ENCODE results near the gene LRIT3. TPM values are rescaled to one million over a fixed set of nuclear protein-coding genes. Genes with fewer than 3 reads are reported as not detected.
A peak's percentile ranks its signal among the peaks of the same experiment; 100 is the strongest.

Gene LRIT3
- total and polyA plus RNA-seq, 2 experiments from 2014 or later = 0.13 TPM; not detected in 1

- H2AFZ ChIP-seq = no peak overlapping the region
- H3K9me2 ChIP-seq (replicated peaks; ENCODE audit: insufficient read depth) = no peaks in the 10 kb centered on the region
- TF ChIP-seq EZH2phosphoT487 (IDR thresholded peaks at IDR 0.05; ENCODE audit: low read depth, severe bottlenecking, unreplicated experiment) = no peak
- TF ChIP-seq, protein P1, sequence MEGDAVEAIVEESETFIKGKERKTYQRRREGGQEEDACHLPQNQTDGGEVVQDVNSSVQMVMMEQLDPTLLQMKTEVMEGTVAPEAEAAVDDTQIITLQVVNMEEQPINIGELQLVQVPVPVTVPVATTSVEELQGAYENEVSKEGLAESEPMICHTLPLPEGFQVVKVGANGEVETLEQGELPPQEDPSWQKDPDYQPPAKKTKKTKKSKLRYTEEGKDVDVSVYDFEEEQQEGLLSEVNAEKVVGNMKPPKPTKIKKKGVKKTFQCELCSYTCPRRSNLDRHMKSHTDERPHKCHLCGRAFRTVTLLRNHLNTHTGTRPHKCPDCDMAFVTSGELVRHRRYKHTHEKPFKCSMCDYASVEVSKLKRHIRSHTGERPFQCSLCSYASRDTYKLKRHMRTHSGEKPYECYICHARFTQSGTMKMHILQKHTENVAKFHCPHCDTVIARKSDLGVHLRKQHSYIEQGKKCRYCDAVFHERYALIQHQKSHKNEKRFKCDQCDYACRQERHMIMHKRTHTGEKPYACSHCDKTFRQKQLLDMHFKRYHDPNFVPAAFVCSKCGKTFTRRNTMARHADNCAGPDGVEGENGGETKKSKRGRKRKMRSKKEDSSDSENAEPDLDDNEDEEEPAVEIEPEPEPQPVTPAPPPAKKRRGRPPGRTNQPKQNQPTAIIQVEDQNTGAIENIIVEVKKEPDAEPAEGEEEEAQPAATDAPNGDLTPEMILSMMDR (IDR thresholded peaks at IDR 0.05; ENCODE audit: poor library complexity) = no peak
- no peak for TF ChIP-seq EZH2 (IDR thresholded peaks at IDR 0.05; ENCODE audit: borderline replicate concordance)
- peaks cover 10% of the 10 kb centered on the region for H3K79me2 ChIP-seq
- no peak overlapping the region for H3K4me2 ChIP-seq
- H4K20me1 ChIP-seq (ENCODE audit: insufficient read depth, poor library complexity, severe bottlenecking) = no peaks in the 10 kb centered on the region
- WGBS (ENCODE audit: low lambda C conversion rate, missing lambda C conversion rate) = 89% methylated on average over 3 of the region's 3 CpGs
- H3K36me3 ChIP-seq (replicated peaks; ENCODE audit: insufficient read depth, low read depth) = no peaks in the 10 kb centered on the region
- H3K27ac ChIP-seq = no peak overlapping the region
- H3K4me1 ChIP-seq (ENCODE audit: insufficient read depth) = peaks cover 5% of the 10 kb centered on the region
- H3K27me3 ChIP-seq = no peaks in the 10 kb centered on the region
- no peak for DNase-seq (ENCODE audit: low spot score)
- no peaks in the 10 kb centered on the region for H3K9me3 ChIP-seq (ENCODE audit: low read depth)
- no peak overlapping the region for H3K4me3 ChIP-seq
Observed at GRCh38 chr4:109811707-109812106, 36.2 kb upstream of the LRIT3 start.

- Histone ChIP-seq H3K27me3 (no peaks in the 10 kb centered on the region), H3K79me2 (peaks cover 40% of the 10 kb centered on the region), H3K4me2 (peak within 1 kb of the TSS; percentile 80), H3K4me1 (ENCODE audit: insufficient read depth) (peaks cover 11% of the 10 kb centered on the region), H3K27ac (peak within 1 kb of the TSS; percentile 94), H4K20me1 (ENCODE audit: insufficient read depth, poor library complexity, severe bottlenecking) (peaks cover 4% of the 10 kb centered on the region), H3K9me2 (replicated peaks; ENCODE audit: insufficient read depth) (no peaks in the 10 kb centered on the region), H3K9me3 (ENCODE audit: low read depth) (no peaks in the 10 kb centered on the region), H3K4me3 (peak within 1 kb of the TSS; percentile 41), H3K36me3 (replicated peaks; ENCODE audit: insufficient read depth, low read depth) (no peaks in the 10 kb centered on the region), H2AFZ (peak within 1 kb of the TSS; percentile 76)
- DNase-seq (ENCODE audit: low spot score) = peak; percentile 95
- TF ChIP-seq, protein P1 (IDR thresholded peaks at IDR 0.05; ENCODE audit: poor library complexity) = no peak
- TF ChIP-seq EZH2 (IDR thresholded peaks at IDR 0.05; ENCODE audit: borderline replicate concordance) (no peak), EZH2phosphoT487 (IDR thresholded peaks at IDR 0.05; ENCODE audit: low read depth, severe bottlenecking, unreplicated experiment) (no peak)
- WGBS (ENCODE audit: low lambda C conversion rate, missing lambda C conversion rate) = under 1% methylated on average over 52 of the region's 53 CpGs
Observed at GRCh38 chr4:109815151-109816081, 32.5 kb upstream of the LRIT3 start, which contains the start of gene GAR1. TSS of gene GAR1 (plus strand) at chr4:109815762. CDS start at chr4:109816165, 403 bp downstream.

DNA sequence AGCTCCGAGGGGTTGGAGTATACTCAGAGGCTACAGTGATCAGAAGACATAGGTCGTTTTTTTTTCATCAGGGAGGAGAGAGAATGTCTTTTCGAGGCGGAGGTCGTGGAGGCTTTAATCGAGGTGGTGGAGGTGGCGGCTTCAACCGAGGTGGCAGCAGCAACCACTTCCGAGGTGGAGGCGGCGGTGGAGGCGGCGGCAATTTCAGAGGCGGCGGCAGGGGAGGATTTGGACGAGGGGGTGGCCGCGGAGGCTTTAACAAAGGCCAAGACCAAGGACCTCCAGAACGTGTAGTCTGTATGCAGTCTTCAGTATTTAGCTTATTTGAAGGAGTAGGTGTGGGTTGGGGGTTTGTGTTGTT, 31.8 kb upstream of the LRIT3 start:
- Histone ChIP-seq H4K20me1 (ENCODE audit: insufficient read depth, poor library complexity, severe bottlenecking) (peaks cover 4% of the 10 kb centered on the region), H3K4me3 (peak overlapping the region; percentile 41), H2AFZ (peak overlapping the region; percentile 66), H3K4me1 (ENCODE audit: insufficient read depth) (peaks cover 11% of the 10 kb centered on the region), H3K9me3 (ENCODE audit: low read depth) (no peaks in the 10 kb centered on the region), H3K27ac (peak overlapping the region; percentile 94), H3K4me2 (peak overlapping the region; percentile 80), H3K79me2 (peaks cover 40% of the 10 kb centered on the region), H3K36me3 (replicated peaks; ENCODE audit: insufficient read depth, low read depth) (no peaks in the 10 kb centered on the region), H3K9me2 (replicated peaks; ENCODE audit: insufficient read depth) (no peaks in the 10 kb centered on the region), H3K27me3 (no peaks in the 10 kb centered on the region)
- peak; percentile 11 for DNase-seq (ENCODE audit: low spot score)
- TF ChIP-seq EZH2 (IDR thresholded peaks at IDR 0.05; ENCODE audit: borderline replicate concordance) = no peak
- no peak for TF ChIP-seq EZH2phosphoT487 (IDR thresholded peaks at IDR 0.05; ENCODE audit: low read depth, severe bottlenecking, unreplicated experiment)
- TF ChIP-seq, protein P1 (IDR thresholded peaks at IDR 0.05; ENCODE audit: poor library complexity) = no peak
- under 1% methylated on average over 19 of the region's 19 CpGs for WGBS (ENCODE audit: low lambda C conversion rate, missing lambda C conversion rate)

All from hepatocyte (in vitro differentiated cells).